Heart left ventricle (tissue), 13 donors: ENCODE data around the gene PDX1.

Source experiments
- CTCF ChIP-seq, 12 donors: fragments of 200-600 bp; sonication (generic) in 4 of 12; IDR thresholded peaks; one replicate each; pipeline versions ENCODE4 v1.5.0 to v1.8.0; 2018 to 2022; ENCODE audit warnings: antibody characterized with exemption in 12 of 12, mild to moderate bottlenecking in 5 of 12
- POLR2A ChIP-seq, 2 donors: fragments of 450-650 bp; IDR thresholded peaks; one replicate each; pipeline ENCODE4 v1.6.1; 2017; ENCODE audit warnings: antibody characterized with exemption in 2 of 2, mild to moderate bottlenecking in 2 of 2, moderate library complexity in 2 of 2
- donor health status: ischemic (EF 13 %, LVEDD 7.1; RV severe dilation, severe dysfunction).
- donor health status: DM: no; HTN: yes; CAD: no.
- donor health status: DM: no; HTN: no; CAD: no.
- donor health status: ischemic (EF 25% LVEDD 6.9; RV normal size, moderate dysfunction).
- donor health status: ischemic (EF 25% LVEDD 5.7; RV mildly dilated, moderate dysfunction).
- donor health status: ischemic (EF 35%, LVEDD 5.7; RV mildly dilated, moderate dysfunction).
- donor health status: nonischemic (EF 11% LVEDD 7.7; RV severe dilation, severe dysfunction).
- donor health status: DM: yes; HTN: yes; CAD: no.
- donor health status: PGD.
- donor health status: ischemic (EF 29% LVEDD 5.4; RV normal size, mild dysfunction).
- donor health status: nonischemic (EF 23%, LVEDD 6.1; RV moderate dilation, normal function).

- TF ChIP-seq POLR2A (IDR thresholded peaks at IDR 0.05) (no peak), CTCF (IDR thresholded peaks at IDR 0.05) (no peak)
Measured at GRCh38 chr13:27923794-27924528, 4.2 kb downstream of the PDX1 start.
